Pons (tissue), 1 donor: ENCODE results near the gene TASOR.

ENCODE experiments used
- DNase-seq: peaks from one replicate; pipeline ENCODE4 v3.0.0-alpha.2; 2016; ENCODE audit warnings: low spot score

TASOR gene

DNA sequence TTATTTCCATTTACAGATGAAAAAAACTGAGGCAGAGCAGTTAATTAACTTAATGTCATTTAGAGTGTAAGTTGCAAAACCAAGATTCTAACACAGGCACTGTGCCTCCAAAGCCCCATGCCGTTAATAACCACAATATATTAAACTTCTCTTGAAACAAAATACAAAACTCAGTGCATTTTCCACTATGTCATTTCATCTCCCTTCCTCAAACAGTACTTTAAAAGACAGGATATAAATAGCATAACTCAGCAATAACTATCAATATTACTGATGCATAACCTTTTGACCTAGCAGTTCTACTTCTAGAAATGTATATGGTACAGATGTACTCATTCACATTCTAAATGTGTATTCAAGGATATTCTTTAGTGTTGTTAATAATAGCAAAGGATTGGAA is 5.1 kb upstream of the TASOR start:
- no peak for DNase-seq

DNA sequence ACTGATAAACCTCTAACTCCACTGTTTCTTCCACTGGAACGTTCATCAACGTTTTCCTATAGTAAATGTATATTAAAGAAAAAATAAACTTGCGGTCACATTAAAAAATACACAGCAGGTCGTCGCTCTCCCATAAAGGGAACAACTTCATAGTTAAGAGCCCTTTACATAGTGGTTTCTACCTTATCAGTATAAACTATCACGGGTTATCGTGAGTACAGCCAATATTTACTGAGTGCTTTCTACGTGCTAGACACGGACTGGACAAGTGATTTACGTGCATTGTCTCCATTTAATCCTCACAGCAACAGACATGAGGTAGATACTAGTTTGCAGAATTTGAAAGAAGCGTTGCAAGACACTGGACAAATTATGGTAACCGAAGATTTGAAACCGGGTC is 964 bp upstream of the TASOR start:
- no peak for DNase-seq

DNA sequence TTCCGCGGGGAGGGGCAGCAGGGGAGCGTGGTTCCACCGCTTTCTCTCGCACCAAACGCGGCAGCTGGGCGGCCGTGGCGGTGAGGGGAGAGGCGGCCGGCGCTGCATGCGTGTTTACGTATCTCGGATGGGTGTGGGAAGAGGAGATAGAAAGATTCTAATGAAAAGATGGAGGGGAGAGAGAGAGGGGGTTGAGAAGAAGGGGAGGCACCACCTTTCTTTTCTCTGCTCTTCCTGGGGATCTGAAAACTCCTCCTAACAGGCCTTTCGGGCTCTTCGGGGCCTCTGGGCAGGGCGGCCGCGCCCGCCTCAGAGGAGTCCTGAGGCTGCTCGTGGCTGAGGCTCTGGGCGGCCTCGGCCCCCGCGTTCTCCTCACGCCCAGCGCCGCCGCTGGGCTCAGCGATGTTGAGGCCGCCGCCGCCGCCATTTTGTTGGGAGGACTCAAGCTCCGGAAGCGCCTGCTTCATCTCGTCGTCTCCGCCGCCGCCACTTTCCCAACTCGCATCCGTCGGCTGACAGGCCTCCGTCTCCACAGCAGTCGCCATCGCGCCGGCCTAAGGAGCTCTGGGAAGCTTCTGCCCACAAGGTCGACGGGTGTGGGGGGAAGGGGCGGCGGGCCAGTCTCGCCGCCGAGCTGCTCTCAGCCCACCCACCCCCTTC is 473 bp downstream of the TASOR start:
- peak; percentile 60 for DNase-seq

DNA sequence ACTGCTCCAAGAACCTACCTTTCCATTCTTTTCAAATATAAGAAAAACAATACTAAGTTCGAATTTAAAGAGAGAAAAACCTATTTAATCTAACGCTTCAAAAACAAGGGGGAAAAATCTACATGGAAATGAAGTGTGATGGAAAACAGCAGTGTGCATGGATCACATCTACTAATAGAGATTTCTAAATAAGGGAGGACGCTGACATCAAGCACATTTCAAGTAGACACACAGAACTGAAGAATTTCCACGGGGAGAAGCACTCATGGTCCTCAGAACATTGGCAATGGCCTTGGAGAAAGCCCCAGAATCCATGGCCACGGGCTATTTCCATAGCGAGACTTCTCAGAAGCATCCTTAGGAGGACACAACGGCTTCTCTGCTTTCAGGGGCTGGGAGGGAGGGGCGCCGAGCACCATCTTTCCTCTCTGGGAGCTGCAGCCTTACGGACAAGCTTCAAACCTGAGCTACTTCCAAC is 1.0 kb downstream of the TASOR start:
- DNase-seq = peak; percentile 61

DNA sequence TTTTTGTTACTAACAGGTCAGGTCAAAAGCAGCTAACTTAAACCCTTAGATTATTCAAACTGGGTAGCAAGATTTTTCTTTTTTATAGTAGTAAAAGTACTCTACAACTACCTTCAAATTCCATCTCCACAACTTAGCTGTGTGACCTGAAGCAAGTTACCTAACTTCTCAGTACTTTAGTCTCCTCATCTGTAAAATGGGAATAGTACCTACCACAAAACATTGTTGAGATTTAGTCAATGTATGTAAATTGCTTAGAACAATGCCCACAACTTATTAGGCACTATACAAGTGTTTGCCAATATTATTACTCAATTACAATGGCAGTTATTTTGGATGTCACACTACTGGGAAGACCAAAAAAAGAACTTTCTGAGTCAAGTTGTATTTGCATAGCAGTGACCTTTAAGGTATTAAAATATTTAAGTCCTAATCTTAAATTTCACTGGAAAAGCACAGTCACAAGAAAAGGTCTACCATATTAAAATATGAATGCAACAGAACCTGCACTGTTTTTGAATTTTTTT is 2.9 kb downstream of the TASOR start:
- no peak for DNase-seq

DNA sequence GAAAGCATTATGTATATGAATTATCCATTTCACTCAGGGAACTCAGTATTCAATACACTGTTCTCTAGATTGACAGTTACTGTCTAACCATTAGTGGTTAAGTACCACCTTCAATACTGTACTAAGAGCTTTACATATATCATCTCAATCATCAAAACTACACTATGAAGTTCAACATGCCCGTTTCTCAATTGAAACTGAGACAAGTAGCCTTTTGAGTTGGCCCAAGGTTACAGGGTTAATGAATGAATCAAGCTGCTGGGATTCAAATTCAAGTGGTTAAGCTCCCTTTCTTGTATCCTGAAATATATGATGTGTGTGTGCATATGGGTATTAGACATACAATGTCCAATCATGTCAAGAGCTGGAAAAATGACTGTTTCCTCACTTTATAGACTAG is 5.8 kb downstream of the TASOR start:
- DNase-seq = no peak

DNA sequence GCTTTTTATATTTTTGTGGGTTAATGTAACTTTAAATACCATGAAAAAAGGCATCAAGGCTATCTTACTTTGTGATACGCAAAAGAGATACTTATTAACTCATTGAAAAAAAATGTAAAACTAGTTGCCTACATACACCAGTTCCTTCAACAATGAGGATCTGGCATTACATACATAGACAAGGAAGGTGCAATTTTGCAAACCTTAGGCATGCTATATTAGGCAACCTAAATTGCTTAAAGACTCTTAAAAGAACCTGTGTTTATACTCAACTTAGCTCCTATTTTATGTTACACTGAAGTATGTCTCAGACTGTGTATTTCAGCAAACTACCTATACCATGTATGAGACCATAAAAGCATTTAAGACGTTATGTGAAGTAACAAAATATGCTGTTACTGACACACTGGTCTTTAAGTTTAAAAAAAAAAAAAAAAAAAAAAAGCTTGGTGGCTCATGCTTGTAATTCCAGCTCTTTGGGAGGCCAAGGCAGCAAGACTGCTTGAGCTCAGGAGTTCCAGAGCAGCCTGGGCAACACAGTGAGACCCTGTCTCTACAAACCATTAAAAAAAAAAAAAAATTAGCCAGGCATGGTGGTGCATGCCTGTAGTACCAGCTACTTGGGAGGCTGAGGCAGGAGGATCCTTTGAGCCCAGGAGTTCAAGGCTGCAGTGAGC is 9.1 kb downstream of the TASOR start:
- DNase-seq = no peak

DNA sequence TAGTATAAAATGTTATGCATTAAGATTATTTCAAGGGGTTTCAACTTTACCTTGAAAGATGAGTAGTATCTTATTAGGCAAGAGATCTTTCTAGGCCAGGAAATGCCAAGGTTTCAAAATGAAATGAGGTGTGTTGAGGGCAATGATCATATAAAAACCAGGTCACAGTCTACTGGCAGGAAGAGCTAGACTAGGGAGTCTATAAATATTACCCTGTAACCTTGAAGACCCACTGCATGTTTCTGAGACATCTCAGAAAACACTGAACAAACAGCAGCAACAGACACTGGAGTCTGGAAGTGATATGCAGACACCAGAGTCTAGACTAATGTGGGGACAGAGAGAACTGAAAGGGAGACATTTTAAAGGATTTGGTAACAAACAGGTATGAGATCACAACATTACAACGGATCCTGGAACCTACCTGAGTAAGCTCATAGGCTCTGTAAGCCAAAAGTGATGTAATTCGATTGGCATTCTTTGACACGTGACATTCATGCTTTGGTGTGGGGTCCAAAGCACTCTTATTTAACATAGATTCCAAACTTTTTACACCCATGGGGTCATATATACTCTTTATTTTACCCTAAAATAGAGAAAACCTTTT is 15.0 kb downstream of the TASOR start:
- no peak for DNase-seq

DNA sequence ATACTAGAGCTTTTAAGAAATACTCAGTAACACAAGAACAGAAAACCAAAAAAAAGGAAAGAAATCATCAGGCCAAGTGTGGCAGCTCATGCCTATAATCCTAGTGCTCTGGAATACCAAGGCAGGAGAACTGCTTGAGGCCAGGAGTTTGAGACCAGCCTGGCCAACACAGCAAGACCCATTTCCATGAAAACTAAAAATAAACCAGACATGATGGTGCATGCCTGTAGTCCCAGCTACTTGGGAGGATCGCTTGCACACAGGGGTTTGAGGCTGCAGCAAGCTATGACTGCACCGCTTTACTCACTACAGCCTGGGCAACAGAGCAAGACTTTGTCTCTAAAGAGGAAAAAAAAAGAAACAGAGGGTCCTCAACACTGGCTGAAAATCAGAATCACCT is 18.2 kb downstream of the TASOR start:
- no peak for DNase-seq

DNA sequence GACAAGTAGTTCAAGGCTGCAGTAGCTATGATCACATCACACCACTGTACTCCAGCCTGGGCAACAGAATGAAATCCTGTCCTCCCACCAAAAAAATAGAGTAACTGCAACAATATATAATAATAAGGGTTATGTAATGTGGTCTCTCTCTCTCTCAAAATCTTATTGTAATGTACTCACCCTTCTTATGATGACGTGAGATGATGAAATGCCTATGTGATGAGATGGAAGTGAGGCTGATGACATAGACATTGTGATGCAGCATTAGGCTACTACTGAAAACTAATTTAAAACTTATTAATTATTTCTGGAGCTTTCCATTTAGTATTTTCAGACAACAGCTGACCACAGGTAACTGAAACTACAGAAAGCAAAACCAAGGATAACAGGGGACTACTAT is 27.4 kb downstream of the TASOR start:
- no peak for DNase-seq

DNA sequence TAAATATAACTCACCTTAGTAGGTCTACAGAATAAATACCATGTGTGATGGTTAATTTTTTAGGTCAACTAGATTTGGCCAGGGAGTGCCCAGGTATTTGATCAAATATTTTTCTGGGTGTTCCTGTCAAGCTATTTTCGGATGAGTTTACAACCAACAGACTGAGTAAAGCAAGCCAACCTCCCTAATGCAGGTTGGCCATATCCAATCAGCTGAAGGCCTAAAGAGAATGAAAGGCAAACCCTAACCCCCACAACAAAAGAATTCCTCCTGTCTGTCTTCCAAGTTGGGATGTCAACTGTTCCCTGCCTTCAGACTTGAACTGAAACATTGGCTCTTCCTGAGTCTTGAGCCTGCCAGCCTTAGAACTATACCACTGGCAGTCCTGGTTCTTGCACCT is 28.6 kb downstream of the TASOR start:
- DNase-seq = no peak

DNA sequence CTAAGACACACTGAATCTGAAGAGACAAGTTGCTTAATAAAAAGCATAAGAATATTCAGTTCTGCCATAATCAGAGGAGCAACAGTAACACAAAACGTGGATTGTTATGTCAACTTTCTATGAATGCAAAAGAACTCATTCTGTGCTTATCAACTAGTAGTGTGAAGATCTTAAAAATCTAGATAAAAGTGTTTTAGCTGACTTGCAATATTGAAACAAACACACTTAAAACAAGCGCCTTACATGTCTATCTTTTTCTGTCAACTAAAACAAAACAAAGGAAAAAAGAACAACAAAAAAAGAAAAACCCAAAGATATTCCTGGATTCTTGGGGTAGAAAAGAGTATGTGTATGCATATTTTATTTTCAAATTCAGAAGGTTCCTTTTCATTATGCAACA is 37.7 kb downstream of the TASOR start:
- no peak for DNase-seq

DNA sequence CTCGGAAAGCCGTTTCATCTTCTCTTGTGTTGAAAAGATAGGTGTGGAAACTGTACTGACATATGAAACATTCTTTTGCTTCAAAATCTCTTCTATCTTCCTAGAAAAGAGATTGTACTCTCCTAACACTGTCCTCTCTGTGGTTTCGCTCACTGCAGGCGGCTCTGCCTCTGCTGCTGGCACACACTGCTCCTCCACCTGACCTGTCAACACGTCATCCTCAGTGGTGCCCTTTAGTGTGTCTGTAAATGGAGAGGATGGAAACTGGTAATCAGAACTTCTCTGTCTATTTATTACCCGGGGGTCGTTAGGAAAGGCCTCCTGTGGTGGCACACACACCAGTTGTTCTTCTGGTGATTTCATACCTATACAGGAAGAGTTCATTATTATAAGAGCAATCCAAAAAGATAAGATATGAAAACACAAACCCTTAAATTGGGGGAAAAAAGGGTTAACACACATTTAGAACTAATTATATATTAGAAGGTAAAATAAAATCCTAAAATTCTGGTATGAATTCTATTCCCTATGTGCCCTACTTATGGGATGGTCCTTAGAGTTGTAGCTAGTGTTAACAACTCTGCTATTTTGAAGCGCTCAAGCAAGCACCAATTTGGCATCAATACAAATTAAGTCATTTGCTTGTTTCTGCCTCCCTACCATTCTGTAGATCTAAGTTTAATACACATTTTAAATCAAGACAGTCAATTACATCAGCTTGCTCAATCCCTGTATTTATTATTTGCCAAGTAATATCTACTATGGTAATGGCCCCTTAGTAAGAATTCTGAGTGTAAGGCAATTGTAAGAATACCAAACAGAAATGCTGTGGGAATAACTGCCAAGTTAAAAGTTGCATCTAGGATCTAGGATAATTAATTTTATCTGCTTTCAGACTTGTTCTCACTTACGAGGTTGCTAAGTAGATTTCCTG is 49.2 kb downstream of the TASOR start:
- DNase-seq = peak; percentile 33
